Measurements from ENCODE around the gene DCBLD2.

DNA sequence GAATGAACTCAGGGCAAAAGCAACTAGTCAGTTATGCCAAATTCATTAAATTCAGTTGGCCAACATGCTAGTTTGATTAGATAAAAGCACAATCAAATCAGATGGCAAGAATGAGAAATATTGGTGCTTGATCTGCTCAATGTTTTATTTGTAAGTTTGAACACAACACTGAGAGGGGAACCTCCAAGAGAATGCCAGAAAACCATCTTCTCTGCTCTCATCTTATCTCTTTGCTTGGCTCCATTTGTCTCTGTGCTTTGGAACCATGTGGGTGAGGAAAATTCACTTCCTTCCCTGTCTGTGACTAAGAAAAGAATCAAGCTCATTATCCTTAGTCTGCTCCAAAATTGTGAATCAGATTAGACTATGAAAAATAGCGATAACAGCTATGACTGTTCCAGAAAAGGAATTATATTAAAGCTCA lies 43.6 kb upstream of the DCBLD2 start:
- TF ChIP-seq POLR2A (IDR thresholded peaks at IDR 0.05; ENCODE audit: low read length) (no peak), GATA1 (IDR thresholded peaks at IDR 0.05; ENCODE audit: low read depth, low read length) (no peak)

Measured in erythroblast (primary cell).